Omental fat pad (tissue), 4 donors: Measurements from ENCODE around the gene PFDN1. TPM values are rescaled to one million over a fixed set of nuclear protein-coding genes. Genes with fewer than 3 reads are reported as not detected.

Experiments used
- ATAC-seq: fragments of 150-250 bp; one replicate; pipeline ENCODE4 v1.9.1; 2016; ENCODE audit warnings: mild to moderate bottlenecking, moderate library complexity; ENCODE audit not compliant: low FRiP score
- DNase-seq: peaks from one replicate; pipeline ENCODE4 v3.0.0-alpha.2; 2019; ENCODE audit warnings: low spot score
- total RNA-seq, 4 donors: library from RNA; depleted of rRNA; stranded (reverse); fragments of >200 nt; gene quantifications; one replicate each; pipeline ENCODE4 v1.1.0, GENCODE V29; 2016
- TF ChIP-seq, protein P1 (sequence below), 3 donors: fragments of 450-650 bp; IDR thresholded peaks; one replicate each; pipeline ENCODE4 v1.5.1; 2016 to 2017; ENCODE audit warnings: antibody characterized with exemption in 3 of 3, mild to moderate bottlenecking in 3 of 3, moderate library complexity in 2 of 3

Gene PFDN1
- total RNA-seq, 4 donors from 2014 or later = 54.1 to 110 (median 88.6) TPM

DNA sequence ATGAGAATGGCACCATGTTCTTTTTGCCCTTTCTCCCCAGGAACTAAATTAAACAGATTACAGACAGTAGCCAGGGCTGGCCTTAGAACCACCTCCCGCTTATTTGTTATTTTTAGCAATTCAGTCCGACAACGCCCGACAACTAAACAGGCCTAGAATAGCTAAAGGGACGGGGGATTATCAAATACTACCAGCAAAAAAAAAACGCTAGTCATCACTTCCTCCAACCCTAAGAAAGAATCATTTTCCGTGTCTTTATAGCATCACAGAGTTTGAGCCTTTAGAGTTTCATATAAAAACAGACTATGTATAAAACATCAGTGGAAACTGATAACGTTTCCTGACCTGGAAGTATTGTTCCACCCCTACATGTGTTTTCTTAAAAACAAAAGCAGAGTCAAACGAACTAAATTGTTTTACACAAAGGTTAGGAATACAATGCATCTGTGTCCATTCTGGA lies 35.3 kb downstream of the PFDN1 start:
- ATAC-seq (no peak), DNase-seq (no peak)
- TF ChIP-seq, protein P1, sequence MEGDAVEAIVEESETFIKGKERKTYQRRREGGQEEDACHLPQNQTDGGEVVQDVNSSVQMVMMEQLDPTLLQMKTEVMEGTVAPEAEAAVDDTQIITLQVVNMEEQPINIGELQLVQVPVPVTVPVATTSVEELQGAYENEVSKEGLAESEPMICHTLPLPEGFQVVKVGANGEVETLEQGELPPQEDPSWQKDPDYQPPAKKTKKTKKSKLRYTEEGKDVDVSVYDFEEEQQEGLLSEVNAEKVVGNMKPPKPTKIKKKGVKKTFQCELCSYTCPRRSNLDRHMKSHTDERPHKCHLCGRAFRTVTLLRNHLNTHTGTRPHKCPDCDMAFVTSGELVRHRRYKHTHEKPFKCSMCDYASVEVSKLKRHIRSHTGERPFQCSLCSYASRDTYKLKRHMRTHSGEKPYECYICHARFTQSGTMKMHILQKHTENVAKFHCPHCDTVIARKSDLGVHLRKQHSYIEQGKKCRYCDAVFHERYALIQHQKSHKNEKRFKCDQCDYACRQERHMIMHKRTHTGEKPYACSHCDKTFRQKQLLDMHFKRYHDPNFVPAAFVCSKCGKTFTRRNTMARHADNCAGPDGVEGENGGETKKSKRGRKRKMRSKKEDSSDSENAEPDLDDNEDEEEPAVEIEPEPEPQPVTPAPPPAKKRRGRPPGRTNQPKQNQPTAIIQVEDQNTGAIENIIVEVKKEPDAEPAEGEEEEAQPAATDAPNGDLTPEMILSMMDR (IDR thresholded peaks at IDR 0.05) = no peak

DNA sequence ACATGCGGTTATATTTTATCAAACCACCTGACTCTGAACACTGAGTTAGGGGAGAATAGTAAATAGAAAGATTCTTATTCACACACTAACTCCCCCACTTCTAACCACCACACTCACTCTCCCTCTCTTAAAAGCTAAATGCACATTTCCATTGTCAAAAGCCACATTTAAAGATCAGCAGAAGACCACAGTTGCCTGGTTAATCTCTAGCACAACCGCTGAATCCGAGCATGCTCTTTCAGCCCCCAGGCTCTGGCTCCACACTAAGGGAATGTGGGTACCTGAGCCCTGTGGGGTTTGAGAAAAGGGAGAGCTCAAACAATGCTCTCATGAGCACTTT lies 35.7 kb downstream of the PFDN1 start:
- TF ChIP-seq, protein P1 (IDR thresholded peaks at IDR 0.05) = no peak
- no peak for DNase-seq
- ATAC-seq = no peak

DNA sequence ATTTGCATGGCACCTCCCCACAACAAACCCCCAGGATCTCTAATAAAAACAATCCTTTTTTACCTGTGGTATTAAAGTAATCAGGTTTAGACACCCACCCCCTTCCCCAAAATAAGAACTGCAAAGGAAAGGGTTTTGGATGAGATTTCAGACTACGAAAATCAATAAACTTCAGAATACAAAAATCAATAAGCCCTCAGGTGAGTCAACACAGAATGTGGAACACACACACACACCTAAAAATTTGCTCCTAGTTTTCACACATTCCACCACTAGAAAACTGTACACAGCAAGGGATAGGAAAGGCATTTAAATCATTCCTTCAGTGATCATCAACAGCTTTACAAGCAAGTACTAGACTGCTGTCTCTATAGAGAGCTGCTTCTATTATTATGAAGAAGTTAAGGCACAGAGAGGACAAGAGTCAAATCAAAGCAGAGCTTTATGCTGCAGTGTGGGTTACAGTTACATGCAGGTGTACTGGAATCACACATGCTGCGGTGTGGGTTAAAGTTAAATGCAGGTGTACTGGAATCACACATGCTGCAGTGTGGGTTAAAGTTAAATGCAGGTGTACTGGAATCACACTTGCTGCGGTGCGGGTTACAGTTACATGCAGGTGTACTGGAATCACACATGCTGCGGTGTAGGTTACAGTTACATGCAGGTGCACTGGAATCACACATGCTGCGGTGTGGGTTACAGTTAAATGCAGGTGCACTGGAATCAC lies 36.3 kb downstream of the PFDN1 start:
- ATAC-seq (no peak), DNase-seq (no peak)
- TF ChIP-seq, protein P1 (IDR thresholded peaks at IDR 0.05) = no peak

DNA sequence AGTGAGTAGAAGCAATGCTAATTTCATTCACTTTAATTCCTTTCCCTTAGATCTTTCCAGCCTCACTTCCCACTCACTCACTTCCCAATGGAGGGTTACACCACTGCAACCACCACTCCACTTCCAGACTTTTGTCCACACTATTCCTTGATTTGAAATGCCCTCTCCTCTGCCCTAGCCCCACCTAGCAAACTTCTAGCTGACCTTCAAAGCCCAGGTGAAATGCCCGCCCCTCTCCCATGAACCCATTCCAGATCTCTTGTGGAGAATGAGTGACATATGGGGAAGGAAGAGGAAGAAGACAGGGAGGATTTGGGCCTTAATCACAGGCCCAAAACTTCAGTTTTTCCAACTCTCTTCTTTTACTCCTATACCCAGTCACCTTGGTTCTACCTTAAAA lies 37.1 kb downstream of the PFDN1 start:
- TF ChIP-seq, protein P1 (IDR thresholded peaks at IDR 0.05) = no peak
- ATAC-seq = no peak
- no peak for DNase-seq

DNA sequence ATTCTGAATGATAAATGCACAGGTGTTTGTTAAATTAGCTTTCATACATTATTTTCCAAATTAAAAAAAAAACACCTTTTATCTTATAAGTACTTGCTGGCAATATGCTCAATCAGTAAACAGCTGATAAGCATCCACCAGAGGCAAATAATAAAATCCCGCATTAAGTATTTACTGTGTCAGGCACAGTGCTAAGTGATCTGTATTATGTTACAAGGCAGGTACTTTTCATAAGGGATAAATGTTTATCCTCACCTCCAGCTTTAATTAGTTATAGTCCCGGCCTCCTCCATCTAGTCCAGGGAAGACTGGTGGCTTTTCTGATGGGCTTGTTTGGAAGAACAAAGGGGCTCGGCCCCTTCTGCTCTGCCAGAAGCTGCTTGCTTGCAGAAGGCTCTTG lies 40.1 kb downstream of the PFDN1 start:
- ATAC-seq = no peak

DNA sequence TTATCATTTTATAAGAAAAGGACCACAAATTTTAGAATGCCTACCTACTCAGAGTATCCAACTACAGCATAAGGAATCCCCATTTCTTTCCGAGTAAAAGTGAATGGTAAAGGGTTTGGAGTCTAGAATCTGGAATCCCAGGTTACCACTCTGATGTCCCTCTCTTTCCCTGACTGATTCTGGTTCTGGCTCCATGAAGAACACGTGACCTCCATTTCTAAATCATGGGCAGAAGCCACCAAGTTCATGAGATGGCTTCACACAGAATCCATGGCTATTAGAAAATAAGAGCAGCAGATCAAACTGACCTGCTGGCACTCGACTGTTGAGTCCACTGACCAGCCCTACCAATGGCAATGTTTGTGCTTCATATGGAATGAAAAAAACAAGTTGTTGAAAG lies 40.7 kb downstream of the PFDN1 start:
- TF ChIP-seq, protein P1 (IDR thresholded peaks at IDR 0.05) = no peak
- ATAC-seq (no peak), DNase-seq (no peak)

More for the DNA sequence above, 40.1 kb downstream of the PFDN1 start:
- no peak for DNase-seq
- TF ChIP-seq, protein P1 (IDR thresholded peaks at IDR 0.05) = no peak
